HG02610 (cell line): Measurements from ENCODE around the gene SLC4A11.
A peak's percentile ranks its signal among the peaks of the same experiment; 100 is the strongest.
"Not testable (repeated sequence)": the region's sequence is repeated elsewhere in the genome, so short reads cannot be mapped to it uniquely, and the experiment has no call there.

ENCODE experiments used
- ATAC-seq: cut with Tn5 transposase; IDR thresholded peaks from one replicate; pipeline ENCODE4 v1.9.1; 2021; ENCODE audit warnings: mild to moderate bottlenecking, moderate library complexity; ENCODE audit not compliant: unreplicated experiment

The SLC4A11 gene

GRCh38 chr20:3204124-3204794 is 34.7 kb downstream of the SLC4A11 start, which contains the start of gene DDRGK1:
Gene DDRGK1 (minus strand): TSS chr20:3204682. CDS start chr20:3204627, 55 bp downstream.
- ATAC-seq: peak; percentile 76

- ATAC-seq: peak; percentile 26
These were observed 35.5 kb downstream of the SLC4A11 start for GRCh38 chr20:3203315-3204123.

DNA sequence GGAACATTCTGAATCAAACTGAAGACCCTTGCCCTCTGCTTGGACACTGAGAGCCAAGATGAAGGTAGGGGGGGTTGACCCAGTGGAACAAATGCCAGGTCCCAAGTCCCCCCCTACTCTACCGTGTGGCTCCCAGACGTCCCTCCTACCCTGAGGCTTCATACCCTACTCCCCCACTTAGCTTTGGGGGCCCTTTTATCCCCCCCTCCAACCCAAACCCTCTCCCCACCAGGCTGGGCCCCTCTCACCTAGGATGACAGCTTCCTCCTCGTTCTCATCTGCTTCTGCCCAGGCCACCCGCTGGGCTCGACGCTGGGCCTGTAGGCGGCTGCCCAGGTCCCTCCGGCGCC is 36.0 kb downstream of the SLC4A11 start:
- ATAC-seq: no peak

DNA sequence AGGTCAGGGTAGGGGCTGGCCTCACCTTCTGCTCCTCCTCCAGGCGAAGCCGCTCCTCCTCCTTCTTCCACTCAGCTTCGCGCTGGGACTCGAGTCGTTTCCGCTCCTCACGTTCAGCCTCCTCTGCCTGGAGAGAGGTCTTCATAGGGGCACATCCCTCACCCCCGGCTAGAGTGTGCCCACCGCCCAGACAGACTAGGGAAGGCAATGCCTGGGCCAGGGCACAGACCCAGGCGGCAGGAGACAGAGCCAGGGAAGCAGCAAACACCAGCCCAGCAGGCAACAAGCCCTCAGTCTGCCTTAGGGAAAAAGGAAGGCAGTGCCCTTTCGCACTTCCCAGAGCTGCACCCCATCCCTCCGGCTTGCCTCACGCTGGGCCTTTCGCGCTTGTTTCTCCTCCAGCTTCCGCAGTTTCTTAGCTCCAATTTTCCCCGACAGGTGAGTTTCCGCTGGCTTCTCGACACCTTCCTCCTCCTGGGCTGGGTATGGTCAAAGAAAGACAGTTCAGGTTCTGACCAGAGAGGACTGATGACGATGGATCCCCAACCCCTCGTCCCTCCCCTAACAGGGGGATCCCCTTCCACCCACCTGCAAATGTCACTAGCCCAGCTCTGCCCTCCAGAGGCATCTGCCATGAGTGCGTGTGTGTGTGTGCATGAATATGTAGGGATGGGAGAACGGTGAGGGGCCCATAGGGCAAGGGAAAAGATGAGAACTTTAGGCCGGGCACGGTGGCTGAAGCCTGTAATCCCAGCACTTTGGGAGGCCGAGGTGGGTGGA is 38.8 kb downstream of the SLC4A11 start:
- no peak for ATAC-seq

- no peak for ATAC-seq
These were observed 39.8 kb downstream of the SLC4A11 start for GRCh38 chr20:3199206-3199605.

DNA sequence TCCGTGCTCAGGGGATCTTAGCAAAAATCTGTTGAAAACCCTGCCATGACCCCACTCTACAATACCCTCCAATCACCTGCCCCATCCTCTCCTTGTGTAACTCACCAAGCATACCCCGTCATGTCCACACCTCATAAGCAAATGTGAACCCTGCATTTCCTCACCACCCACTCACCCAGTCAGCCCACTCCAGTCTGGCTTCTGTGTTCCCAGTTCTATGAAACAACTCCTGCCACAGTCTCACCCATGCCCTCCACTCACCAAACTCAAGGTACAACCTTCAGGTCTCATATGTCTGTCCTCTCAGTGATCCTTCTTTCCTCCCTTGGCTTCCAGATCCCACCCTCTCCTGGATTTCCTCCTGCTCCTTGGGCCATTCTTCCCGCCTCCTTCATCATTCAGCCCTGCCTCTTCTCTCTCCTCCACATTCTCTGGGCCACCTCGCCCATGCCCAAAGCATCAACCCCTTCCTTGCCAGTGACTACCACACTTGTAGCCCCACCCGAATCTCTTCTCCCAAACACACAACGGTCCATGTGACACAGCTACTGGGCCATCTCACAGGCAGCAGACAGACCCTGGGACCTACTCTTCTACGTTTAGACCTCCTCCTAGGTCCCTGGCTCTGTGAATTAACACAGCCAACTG is 43.3 kb downstream of the SLC4A11 start:
- ATAC-seq: no peak

- ATAC-seq: no peak
These were observed 44.2 kb downstream of the SLC4A11 start for GRCh38 chr20:3194617-3195280.

DNA sequence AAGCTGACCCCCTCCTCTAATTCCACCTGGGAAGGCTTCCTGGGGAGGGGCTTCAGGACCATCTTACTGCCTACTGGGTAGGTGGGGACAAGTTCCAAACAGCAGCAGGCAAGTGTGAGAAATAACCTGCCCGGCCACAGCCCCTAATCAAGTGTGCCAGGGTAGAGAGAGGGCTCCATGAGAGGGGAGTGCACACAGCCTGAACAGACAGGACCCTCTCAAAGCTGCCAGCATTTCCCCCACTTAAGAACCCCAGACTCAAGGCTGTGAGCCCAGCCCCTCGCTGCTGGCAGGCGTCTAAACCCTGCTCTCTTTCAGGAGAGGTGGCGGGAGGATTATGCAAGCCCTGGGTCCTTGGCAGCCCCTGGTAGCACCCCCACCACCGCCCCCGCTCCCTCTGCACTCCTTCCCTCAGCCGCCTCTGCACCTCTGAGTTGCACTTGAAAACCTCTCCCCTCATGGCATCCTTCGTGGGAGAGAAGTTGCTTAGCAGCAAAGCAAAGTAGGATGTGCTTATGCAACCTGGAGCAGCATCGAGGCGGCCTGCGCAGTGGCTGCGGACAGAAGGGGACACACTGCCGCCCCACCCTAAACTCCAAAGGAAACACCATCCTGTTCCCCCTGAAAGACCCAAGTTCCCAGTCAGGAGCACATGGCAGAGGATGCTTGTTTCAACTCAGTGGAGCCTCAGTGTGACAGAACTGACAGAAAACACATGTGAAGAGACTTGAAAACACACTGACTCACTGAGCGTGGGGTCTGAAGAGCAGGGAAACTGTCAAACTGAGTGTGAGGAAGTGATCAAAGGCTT is 45.0 kb downstream of the SLC4A11 start:
- ATAC-seq: no peak

DNA sequence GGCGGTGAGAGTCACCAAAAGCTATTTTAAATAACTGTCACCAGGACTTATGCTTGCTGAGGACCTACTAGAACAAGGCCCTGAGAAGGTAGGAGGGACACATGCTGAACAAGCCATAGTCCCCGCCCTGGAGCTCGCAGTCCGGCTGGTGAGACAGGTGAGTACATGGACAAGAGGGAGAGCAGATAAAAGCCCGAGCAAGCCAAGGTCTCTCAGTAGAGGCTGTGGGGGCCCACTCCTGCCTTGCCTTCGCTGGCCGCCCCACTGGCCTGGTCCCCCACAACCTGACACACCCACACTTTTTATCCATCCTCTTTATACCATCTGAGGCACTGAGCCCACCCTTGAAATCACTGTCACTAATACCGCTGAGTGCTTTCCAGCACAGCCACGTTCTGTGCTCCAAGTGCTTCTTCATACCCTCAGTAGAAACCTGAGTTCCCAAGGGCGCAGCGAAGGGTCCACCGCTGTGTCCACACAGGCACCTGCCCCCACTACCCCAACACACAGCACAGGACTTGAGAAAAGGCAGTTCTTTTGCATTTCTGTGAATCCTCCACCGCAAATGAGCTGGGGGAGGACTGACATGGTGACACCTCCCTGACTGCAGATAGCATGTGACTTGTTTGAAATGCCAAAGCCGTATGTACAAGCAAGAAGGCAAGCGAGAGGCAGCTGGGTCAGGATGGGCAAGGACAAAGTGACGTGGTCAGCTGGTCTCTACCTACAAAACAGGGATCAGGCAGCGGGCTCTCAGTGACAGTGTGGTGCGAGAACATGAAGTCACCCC is 46.6 kb downstream of the SLC4A11 start:
- ATAC-seq: no peak

GRCh38 chr20:3190681-3191111 is 48.3 kb downstream of the SLC4A11 start:
- no peak for ATAC-seq

DNA sequence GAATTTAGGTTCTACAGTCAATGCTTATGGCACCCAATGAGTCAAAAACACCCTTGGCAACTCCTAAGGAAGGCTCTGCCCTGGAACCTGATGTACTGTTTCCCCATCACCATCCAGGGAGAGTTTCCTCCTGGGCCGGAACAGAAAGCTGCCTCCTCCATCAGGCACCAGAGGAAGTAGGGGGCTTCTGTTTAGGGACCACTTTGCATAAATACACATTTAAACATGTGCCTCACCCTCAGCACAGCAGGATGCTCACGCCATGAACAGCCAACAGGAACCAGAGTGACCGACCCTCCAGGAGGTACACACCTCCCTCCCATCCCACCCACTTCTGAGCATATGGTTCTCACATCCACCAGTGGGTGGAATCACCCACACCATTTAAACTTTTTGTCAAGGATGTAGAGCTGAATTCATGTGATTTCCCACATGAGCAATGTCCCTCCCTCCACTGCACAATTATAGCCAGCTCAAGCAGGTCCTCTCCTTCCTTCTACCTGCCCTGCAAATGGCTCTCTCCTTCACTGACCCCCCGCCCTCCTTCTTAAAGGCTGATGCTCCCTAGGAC is 49.3 kb downstream of the SLC4A11 start:
- no peak for ATAC-seq

GRCh38 chr20:3188823-3189413 is 50.1 kb downstream of the SLC4A11 start:
- no peak for ATAC-seq

DNA sequence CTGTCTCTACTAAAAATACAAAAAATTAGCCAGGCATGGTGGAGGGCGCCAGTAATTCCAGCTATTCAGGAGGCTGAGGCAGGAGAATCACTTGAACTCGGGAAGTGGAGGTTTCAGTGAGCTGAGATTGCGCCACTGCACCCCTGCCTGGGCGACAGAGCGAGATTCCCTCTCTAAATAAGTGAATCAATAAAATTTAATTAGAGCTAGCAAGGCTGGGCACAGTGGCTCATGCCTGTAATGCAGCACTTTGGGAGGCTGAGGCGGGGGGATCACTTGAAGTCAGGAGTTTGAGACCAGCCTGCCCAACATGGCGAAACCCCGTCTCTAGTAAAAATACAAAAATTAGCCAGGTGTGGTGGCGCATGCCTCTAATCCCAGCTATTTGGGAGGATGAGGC is 51.1 kb downstream of the SLC4A11 start:
- ATAC-seq: not testable (repeated sequence)

GRCh38 chr20:3183896-3184612 is 54.9 kb downstream of the SLC4A11 start:
- no peak for ATAC-seq

DNA sequence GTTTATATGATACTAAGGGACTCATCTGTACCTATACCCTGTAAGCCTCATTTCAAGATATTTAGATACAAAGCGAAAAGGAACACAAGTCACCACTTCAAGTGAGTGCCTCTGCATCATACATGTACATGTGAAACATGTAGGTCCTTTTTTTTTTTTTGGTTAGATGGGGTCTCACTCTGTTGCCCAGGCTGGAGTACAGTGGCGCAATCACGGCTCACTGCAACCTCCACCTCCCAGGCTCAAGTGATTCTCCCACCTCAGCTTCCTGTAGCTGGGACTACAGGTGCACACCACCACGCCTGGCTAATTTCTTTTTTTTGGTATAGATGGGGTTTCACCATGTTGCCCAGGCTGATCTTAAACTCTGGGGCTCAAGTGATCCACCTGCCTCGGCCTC is 56.6 kb downstream of the SLC4A11 start:
- not testable (repeated sequence) for ATAC-seq

- no peak for ATAC-seq
These were observed 57.7 kb downstream of the SLC4A11 start for GRCh38 chr20:3181270-3181669.

GRCh38 chr20:3180319-3180718 is 58.7 kb downstream of the SLC4A11 start:
- no peak for ATAC-seq
